SK-N-DZ (cell line): ENCODE measurements around the gene OPCML.
A peak's percentile ranks its signal among the peaks of the same experiment; 100 is the strongest.

Experiments used
- DNase-seq: peaks from one replicate; pipeline ENCODE4 v3.0.0-alpha.2; 2015; ENCODE audit warnings: low spot score

Gene OPCML

DNA sequence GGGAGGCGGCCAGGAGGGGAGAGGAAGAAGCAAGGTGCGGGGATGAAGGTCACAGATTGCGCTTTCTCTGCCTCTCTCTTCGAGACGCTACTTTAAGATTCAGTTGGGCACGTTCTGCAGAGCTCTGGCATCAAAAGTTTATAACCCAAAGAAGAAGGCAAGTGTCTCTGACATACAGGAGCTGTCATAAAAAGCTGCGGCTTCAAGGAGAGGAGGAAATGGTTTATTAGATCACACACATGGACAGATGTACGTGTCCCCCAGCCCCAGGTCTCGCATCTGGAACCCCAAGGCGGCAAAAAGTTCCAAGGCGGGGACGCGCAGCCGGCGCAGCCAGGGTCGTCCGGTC is 589.0 kb downstream of the OPCML start:
- no peak for DNase-seq

DNA sequence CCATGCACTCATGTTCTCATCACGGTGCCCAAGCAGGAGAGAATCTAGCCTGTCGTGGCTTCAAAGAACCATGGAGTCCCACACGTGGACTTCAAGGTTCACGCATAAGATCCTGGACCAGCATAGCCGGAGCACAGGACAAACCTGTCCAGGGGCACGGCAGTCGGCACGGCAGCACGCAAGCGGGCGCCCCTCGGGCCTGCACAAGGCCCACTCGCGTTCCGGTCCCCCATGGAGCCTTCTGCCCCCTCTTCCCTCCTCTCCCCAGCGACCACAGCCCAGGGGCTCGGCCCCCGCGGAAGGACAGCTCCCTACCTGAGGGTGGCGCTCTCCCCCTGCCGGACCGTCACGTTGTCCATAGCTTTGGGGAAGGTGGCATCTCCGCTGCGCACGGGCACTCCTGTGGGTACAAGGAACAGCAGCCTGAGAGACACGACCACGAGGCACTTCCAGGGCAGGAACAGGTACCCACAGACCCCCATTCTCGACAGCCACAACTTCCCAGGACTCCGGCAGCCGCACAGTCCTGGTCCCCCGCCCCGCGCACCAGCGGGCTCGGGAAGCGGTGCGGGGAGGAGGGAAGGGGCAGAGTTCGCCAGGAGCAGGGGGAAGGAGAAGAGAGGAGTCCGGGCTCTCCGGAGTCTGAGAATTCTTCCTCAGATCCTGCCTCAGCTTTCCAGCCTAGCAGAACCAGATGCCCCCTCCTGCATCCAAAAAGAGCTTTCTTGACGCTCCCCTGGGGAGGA is 589.5 kb downstream of the OPCML start:
- DNase-seq: no peak

DNA sequence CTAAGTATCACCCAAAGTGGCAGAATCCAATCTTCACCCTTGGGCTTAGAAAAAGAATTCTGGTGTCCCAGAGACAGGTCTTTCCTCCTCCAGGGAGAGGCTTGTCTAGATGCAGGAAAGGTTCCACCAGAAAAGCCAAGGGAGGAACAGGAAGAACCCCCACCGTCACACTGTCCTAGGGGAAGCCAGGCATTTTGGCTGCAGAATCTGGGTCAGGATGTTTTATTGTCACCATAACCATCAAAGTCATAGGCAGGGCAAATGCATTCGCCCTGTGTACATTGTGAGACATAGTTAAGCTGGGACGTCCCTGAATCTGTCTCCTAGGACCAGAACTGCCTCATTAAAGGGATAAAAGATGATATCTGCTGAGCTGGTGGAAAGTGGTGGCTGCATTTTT is 590.5 kb downstream of the OPCML start:
- DNase-seq: no peak

DNA sequence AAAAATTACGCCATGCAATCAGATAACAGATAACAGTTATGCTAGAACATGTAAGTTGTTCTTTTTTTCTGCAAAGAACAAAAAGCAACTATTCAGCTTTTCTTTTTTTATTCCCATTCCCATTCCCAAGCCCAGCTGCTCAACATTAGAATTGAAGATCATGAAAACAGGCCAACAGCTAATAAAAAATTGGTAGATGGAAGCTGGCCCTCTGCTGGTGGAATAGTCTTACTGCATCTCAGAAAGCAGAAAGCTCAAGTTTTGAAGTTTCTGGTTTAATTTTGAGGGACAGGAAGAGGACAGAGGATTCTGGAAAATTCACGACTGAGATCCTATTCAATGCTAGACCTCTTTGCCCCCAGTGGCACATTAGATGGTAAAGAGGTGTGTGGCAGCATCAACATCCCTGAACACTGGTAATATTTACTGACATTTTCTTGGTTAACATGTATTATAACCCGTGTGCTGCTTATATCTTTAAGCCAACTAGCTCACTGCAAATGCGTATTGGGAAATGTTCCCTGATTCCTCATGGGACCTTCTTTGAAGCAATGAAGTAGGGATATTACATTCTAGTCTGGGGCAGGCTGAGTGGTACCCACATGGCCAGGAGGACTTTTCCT is 591.2 kb downstream of the OPCML start:
- DNase-seq: peak; percentile 1

DNA sequence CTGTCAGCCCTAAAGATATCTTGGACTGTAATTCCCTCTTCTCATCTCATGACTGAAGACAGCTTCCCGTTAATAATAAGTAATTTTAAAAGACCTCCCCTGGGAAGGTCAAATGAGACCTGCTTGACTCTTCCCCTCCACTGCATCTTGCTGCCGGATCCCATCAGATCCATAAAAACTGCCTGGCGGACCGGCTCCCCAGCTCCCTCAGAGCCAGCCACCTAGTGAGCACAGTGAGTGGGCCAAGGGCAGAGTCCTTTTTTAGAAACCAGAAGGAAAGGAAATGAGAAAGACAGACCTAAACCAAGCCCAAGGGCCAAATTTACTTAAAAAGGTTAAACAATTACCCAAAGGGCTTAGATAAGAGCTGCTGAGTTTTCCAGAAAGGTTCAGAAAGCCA is 595.3 kb downstream of the OPCML start:
- DNase-seq: no peak

DNA sequence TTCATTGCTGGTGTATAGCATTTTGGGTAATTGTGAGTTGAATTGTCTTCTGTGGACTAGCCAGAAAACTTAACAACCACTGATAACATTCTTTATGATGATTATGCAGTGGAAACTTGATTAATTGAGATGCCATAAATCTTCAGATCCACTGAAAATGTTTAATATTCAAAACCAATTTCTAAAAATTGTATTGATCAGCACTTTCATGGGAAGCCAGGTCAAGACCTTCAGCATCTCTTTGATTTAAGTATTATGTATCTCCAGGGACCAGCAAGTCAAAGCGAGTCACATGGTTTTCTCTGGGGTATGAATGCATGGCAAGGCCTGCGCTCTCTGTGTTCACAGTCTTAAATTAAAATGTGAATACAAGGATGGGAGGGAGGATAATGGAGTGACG is 596.9 kb downstream of the OPCML start:
- DNase-seq: no peak

DNA sequence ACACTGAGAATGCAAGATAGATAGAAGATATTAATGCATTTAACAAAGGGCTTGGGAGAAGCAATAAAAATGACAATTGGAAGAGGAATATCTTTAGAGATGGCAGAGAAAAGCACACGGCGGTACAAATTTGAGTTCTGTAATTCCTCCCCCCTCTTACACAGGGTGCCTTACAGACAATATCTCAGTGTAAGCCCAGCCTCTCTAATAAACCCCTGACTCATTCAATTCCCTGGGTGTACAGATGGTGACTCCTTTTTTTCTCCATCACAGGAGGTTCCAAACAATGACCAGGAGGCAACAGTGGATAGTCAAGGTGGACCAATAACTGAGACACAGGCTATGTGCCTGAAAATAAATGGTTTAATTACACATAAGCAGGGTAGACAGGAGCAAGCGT is 598.6 kb downstream of the OPCML start:
- DNase-seq: no peak

DNA sequence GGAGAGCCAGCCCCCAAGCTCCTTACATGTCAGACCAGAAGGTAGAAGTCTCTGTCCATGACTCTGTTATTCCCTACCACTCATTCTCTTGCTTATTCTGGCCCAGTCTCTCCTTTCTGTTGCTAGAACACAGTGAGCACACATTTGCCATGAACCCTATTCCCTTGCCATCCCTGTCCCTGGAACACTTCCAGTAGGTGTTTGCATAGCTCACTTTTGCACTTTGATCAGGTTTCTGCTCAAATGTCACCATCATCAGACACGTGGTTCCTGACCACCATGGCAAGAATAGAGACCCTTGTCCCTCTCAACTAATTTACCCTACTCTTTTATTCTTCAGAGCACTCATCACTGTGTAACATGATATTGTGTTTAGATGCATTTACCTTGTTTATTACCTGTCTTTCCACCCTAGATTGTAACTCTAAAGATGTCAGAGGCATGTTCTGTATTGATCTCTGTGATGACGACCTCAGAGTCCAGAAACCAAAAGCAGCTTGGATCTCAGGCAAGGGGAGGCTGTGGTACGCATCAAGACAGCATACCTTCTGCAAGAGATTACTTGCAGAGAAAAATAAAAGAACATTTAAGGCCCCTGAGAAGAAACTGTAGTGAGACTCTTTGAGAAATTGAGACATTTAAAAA is 606.4 kb downstream of the OPCML start:
- DNase-seq: no peak

DNA sequence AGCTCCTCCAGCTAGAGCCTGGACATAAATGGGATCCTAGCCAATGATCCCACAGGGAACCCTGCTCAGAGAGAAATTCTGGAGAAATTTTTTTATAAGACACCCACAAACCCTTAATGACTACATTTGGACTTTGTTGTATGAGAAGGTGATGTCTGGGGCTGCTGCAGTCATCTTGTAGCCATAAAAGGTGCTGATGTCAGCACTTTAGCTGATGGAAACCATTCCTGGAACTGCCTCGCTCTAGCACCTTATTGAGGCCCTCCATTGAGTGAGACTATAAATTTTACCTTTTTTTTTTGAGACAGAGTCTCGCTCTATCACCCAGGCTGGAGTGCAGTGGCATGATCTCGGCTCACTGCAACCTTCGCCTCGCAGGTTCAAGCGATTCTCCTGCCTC is 610.7 kb downstream of the OPCML start:
- DNase-seq: no peak

DNA sequence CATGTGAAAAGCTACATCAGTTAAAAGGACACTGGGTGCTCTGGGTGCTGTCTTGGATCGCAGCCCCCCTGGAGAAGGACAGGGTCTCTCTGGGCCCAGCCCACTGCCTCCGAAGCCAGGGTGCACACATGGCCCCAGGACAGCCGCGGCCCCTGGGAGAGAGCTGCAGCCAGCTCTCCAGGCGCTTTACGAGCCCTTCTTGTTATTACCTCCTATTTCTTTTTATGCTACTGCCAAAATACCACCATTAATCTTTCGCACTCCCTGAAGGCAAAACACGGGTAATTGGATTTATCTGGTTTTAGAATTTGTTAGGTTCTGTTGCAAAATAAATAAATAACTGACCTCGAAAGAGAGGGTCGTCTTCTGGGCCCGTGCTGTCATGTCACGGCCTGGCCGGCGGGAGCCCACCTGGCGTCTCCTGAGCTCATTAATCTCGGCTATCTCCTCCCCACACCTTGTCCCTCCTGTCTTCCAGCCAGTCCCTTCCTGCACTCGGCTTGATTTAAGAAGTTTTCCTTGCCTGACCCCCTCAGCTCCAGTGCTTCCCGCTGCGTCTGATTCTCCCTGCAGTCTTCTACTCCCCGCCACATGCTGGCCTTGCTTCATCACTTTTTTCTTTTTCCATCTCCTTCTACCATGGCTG is 611.7 kb downstream of the OPCML start:
- DNase-seq: no peak

DNA sequence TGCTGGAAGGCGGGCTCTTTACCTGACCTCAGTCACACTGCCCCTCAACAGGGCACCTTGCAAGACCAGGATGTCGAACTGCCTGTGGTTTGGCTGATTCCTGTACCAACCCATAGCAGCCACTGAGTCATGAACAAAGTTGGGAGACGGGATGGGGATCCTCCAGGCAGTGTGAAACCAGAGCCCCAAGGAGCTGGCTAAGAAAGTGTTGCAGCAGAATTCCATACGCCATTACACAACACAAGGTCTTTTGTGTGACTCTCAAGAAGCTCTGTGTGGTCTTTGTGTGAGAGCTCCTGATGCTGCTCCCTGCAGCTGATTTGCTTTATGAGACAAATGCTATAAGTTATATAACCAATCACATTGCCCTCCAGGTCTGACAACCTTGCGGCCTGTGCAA is 617.7 kb downstream of the OPCML start:
- no peak for DNase-seq

DNA sequence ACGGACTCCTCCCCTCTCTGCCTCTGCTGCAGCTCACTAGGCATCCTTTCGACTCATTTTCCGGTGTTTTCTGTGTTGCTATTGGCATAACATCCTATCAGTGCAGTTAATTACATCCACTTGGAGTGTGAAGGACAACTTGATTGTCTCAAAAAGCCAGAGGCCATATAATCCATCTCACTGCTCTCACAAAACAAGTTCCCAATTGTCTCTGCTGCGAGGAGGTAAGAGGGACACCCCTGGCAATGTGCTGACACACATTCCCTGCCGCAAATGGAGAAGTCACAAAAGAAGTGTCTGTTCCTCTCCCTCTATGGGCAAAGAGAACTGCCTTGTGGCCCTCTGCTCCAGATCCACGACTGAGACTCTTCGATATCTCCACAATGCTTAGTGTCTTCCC is 618.4 kb downstream of the OPCML start:
- DNase-seq: no peak

DNA sequence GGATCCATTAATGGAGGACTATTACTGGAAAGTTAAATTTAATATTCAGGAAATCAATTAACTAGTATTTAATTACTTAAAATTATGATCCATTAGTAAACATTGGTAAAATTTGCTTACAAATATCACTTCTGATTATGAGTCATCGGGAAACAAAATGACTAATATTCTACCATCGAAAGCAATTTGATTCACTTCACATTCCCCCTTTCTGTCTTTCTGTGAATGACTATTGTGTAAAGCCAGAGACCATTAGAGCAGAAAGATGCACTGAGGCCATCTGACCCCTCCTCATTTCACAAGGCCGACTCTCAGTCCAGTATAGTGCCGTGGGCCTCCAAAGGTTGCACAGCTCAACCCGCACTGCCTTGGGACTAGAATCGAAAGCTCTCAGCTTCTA is 619.0 kb downstream of the OPCML start:
- no peak for DNase-seq

DNA sequence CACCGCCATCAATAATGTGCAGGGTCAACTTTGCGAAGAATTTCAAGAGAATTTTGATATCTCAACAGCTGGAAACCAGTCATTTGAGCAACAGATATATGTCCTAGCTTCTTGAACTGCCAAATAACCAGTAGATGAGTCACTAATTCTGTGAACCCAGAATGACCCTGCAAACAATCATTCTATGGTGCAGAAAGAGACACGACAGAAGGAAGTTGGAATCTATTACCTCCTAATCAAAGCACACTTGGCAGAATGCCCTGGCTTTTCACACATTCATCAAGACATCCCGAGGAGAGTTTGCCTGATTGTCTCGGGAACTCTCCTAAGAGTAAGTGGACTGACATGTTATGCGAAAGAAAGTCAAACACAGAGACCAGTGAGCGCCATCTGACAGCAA is 621.1 kb downstream of the OPCML start:
- no peak for DNase-seq

DNA sequence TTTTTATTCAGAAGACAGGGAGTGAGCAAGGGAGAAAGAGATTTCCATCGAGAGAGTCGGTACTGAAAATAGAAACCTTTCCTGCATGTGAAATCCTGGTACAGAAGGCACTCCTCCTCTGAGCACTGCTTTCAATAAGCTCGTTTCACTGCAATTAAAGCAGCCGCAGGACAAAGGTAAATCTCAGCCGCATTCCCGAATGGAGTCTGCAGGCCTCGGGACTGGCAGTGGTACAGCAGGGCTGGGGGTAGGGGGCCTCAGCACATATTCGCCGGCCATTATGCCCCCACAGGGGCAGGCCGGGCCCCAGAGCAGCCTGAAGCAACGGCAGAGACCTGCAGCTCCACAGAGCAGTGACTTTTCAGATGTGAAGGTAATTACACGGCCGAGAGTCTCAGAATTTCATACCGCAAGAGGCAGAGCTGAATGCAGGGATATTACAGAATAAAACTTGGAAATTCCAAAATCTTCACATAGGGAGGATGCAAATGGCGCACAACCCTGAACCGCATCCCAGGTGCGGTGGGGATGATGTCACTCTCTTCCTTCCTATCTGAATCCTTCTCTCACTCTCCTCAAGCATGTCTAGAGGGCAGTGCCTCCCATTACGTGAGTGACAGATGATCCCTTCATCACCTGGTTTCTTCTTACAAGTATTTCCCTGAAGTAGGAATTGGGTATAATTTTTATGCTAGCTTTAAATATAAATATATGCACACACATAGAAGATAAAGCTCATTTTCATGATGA is 622.1 kb downstream of the OPCML start:
- DNase-seq: no peak

DNA sequence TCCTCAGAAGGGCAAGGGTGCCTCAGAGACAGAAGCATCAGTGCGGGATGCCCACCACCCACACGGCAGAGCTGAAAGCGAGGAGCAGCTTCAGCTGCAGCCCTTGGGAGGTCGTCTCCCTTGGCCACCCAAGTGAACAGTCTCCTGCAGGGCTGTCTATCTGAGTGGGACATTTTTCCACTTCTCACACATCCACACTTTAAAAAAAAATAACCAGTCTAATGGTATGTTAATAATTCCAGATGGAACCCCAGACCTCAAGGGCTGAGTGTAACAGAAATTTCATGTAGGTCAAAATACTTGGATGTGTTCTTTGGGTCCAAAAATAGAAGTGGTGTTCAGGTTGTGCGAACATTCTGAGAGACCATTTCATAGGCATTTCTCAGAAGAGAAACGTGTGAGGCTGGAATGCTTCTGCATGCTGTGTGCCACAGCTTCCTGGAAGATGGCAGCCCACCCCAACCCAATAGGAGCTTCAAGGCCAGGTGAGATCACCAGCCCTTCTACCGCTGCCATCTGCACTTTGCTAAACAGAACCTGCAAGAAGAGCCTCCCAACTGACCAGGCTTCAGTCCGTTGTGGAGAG is 623.2 kb downstream of the OPCML start:
- no peak for DNase-seq

DNA sequence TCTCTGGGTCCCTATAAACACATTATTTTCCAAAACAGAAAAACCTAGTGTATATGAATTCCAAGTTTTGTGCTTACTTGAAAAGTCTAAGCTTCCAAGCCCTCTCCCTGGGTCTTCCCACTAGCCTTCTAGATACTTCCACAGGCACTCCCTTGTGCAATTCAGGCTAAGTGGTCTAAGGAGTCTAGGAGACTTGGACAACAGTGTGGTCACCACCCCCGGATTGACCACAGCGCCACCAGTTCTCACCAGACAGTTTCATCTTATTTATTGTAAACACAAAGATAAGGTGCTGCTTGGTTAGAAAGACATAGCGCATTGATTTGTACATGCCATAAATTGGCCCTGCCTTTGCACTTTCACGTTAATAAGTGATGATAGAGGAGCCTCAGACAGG is 623.9 kb downstream of the OPCML start:
- no peak for DNase-seq

DNA sequence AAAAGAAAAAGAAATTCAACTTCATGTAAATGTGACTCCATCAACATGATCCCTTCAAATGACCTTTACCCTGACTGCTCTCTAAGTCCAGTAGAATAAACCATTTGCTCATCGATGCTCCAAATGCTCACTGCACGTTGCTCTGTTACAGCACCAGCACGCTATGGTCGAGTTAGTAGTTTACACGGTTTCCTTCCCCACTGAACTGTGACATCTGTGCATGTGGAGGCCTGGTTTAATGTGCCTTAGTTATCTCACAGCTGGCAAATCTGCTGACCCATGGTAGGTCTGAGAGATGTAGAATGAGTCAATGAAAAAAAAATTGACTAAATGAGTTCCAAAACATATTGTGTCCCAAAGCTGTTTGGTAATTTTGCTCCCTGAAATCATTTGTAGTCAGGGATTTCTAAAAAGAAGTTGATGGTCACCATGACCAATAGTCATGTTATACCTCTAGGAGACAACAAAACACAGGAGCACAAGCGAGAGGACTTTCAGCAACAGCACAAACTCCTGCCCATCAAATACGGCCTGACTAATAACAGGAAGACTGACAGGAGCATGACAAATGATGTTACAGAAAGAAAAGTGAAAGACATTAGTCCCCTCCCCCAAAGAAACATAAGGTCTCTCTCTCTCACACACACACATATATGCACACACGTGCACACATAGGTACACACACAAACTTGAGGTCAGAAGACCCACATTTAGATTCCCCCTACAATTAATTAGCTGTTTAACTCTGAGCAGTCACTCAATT is 624.5 kb downstream of the OPCML start:
- DNase-seq: no peak

DNA sequence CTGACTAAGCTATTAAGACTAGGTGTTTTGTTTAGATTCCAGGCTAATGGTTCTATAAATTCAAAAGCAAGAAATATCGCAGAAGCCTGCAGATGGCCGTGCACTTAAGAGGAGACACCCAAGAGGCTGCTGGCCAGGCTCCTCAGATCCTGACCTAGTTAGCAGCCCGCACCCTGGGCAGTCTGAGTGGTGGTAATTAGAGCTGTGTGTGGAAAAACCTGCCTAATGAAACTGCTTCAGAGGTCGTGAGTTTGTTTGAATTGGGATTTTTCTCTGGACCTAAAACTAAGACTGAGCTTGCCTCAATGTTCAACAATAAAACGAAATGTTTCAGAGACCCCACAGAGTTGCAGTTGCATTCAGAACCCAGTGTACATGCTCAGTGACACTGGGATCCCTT is 627.7 kb downstream of the OPCML start:
- no peak for DNase-seq

DNA sequence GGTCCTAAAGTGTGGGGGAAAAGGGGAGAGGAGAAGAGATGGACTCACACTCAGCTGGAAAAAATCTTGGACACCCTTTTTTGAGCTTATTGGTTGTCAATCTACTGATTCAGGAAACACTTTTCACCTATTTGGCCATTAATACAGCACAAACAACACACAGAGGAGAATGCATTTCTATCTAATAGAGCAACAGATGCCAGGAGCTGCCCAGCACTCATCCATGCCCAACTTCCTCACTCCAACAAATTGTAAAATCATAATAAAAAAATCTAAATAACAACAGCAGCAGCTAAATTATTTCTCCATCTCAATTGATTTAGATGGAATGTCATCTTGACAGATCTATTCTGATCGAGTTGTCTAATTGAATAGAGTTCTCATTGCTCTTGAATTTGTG is 628.2 kb downstream of the OPCML start:
- DNase-seq: no peak
